NCI-H226 (cell line): ENCODE results near the gene SPIRE2.
A peak's percentile ranks its signal among the peaks of the same experiment; 100 is the strongest.
"Not testable (repeated sequence)": the region's sequence is repeated elsewhere in the genome, so short reads cannot be mapped to it uniquely, and the experiment has no call there.

Experiments
- DNase-seq: peaks from one replicate; pipeline ENCODE4 v3.0.0-alpha.2; 2015

The SPIRE2 gene

GRCh38 chr16:89899879-89900481, 71.7 kb downstream of the SPIRE2 start:
- no peak for DNase-seq

DNA sequence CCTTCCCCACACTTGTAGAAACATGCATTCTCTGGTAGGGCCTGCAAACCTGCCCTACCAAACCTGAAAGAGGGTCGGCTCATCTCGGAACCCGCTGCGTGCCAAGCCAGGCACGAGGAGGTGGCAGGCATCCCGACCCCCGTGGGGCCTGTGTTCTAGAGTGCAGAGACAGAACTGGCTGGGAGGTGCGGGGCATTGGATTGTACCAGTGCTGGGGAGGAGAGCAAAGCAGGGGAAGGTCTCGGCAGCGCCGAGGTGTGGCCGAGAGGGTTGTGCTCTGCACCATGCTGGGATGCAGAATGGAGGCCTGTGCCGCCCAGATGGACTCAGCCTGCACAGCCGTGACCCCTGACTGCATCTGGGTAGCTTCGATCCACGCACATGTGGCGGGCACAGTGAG, 72.6 kb downstream of the SPIRE2 start:
- no peak for DNase-seq

- no peak for DNase-seq
Observed at GRCh38 chr16:89902980-89903379, 74.7 kb downstream of the SPIRE2 start.

DNA sequence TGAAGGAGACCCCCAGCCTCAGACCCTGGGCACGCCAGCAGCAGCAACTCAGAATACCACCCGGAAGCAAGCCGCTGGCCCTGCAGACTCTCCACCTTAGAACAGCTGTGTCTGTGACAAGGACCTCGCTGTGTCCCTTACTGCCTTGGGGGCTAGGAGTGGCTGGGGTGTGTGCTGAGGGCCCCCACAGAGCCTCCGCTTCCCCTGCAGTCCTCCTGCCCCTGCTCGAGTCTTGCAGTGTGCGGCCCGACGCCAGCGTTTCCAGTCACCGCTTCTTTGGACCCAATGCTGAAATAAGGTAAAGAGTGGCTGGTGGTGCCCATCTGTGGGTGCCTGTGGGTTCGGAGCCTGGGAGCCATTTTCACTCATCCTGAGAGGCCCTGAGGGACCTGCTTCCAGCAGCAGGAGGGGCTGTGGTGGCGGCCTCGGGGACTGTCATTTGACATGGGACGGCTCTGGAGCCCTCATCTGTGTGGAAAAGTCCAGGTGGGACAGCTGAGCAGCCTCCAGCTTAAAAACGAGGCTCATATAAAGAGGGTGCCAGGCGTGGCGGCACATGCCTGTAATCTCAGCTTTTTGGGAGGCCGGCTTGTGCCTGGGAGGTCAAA, 75.7 kb downstream of the SPIRE2 start:
- no peak for DNase-seq

- no peak for DNase-seq
Observed at GRCh38 chr16:89904606-89905510, 76.6 kb downstream of the SPIRE2 start.

DNA sequence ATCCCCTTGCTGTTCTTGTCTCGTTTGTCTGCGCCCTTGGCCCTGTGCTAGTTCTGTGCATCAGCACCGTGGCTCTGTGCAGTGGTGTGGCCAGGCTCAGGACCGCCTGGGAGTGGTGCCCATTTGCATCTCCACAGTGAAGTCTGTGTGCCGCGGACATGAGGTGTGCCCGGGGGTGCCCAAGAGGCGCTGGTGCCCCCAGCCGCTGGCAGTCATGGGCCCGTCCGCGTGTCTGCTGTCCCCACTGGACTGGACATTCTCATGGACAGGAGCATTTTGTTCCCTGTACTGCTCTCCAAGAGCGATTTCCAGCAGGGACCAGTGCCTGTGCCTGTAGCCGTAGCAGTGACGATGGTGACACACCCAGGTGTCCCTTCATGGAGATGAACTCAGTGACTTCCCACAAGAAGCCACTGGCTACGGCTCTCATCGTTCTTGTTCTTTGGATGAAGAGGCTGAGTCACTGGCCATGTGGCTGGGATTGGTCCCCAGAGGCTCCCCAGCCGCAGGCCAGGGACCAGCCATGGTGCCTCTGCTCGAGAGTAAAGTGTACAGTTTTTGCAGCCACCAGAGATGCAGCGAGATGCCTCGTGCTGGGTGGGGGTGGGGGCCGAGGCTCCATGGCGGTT, 77.3 kb downstream of the SPIRE2 start:
- no peak for DNase-seq

- DNase-seq: no peak
Observed at GRCh38 chr16:89906140-89907025, 78.1 kb downstream of the SPIRE2 start.

DNA sequence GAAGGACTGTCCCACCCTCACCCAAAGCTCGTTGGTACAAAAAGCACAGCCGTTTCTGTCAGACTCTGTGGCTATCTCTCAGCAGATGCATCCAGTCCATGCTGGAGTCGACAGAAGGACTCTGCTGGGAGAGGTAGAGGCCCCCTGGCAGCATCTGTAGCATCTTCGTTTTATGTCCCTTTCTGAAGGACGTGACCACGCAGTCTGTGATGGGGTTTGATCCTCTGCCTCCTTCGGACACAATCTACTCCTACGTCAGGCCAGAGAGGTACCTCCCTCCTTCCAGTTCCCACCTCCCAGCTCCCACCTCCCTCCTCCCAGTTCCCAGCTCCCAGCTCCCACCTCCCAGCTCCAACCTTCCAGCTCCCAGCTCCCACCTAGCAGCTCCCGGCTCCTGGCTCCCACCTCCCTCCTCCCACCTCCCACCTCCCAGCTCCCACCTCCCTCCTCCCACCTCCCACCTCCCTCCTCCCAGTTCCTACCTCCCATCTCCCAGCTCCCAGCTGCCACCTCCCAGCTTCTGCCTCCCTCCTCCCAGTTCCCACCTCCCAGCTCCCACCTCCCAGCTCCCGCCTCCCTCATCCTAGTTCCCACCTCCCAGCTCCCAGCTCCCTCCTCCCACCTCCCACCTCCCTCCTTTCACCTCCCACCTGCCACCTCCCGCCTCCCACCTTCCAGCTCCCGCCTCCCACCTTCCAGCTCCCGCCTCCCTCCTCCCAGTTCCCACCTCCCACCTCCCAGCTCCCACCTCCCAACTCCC, 79.0 kb downstream of the SPIRE2 start:
- DNase-seq: no peak

DNA sequence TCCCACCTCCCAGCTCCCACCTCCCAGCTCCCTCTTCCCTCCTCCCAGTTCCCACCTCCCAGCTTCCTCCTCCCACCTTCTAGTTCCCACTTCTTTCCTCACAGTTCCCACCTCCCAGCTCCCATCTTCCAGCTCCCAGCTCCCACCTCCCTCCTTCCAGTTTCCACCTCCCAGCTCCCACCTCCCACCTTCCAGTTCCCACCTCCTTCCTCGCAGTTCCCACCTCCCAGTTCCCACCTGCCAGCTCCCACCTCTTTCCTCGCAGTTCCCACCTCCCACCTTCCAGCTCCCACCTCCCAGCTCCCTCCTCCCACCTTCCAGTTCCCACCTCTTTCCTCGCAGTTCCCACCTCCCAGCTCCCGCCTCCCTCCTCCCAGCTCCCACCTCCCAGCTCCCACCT, 80.0 kb downstream of the SPIRE2 start:
- no peak for DNase-seq

DNA sequence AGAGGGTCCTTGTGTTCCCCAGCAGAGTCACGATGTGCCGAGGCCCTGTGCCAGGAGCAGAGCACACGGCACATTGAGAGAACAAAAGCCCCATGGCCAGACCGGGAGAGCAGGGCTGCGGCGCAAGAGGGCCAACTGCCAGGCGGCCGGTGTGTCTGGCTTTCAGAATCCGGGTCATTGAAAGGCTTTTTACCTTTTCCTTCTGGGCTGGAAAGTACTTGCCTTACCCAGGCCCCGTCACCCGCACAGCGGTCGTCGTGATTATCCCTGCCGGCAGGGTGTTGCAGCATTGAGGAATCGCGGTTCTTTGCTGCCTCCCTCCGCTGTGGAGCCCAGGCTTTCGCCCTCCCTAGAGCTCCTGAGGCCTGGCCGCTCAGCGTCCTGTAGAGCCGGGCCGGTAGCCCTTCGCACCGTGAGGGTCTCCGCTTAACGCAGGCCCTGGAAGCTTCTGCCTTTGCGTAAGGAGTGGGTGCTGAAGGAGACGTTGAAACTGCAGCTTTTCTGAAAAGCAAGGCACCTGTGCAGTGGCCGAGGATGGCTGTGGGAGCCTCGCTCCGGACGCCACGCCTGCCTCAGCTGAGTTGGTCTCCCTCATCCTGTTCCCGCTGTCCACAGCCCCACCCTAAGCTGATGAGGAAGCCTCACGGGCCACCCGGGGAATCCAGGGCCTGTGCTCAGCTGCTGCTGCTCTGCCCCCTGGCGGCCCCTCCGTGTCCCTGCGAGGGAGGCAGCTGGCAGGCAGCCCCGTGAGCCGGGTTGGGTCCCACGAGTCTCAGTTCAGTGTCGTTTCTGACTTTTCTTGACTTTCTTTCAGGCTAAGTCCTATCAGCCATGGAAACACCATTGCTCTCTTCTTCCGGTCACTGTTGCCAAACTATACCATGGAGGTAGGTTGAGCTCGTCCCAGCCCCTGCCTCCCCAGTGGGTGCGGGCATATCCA, 81.8 kb downstream of the SPIRE2 start:
- peak; percentile 68 for DNase-seq

DNA sequence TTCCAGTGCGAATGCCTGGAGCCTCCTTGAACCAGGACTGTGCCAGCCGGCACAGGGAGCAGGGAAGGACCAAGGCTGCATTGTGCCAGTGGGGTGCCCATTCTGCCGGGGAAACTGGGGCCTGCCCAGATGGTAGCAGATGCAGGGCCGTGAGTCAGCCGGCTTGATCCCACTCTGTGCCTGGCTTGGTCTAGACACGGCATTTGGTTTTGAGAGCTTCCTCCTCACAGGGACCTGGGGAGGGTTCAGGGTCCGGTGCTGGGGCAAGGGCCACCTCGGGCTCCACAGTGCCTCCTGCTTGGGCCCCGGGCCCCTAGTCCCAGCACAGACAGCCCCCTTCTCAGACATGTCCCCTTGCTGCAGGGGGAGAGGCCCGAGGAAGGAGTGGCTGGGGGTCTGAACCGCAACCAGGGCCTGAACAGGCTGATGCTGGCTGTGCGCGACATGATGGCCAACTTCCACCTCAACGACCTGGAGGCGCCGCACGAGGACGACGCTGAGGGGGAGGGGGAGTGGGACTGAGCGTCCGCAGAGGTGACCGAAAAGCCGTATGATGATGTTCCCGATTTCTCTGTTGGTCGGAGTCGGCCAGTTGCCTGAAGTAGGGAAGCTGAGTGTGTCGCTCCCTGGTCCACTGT, 82.6 kb downstream of the SPIRE2 start:
- DNase-seq: no peak

DNA sequence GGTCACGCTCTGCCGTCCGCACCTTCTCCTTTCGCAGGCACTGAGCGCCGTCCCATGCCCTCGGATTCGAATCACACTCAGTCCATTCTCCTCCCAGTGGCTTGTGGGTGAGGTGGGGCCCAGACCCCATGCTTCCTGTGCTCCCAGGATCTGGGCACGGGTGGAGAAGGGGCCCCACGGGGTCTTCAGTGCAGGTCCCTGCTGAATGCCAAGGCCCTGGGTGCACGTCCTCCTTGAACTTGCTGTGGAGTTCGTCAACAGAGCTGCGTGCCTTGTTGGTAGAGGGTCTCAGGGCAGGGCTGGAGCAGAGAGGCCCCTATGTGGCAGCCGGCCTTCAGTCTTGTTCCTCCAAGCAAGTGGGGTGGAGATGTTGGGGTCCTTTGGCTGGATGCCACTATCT, 83.1 kb downstream of the SPIRE2 start:
- no peak for DNase-seq

DNA sequence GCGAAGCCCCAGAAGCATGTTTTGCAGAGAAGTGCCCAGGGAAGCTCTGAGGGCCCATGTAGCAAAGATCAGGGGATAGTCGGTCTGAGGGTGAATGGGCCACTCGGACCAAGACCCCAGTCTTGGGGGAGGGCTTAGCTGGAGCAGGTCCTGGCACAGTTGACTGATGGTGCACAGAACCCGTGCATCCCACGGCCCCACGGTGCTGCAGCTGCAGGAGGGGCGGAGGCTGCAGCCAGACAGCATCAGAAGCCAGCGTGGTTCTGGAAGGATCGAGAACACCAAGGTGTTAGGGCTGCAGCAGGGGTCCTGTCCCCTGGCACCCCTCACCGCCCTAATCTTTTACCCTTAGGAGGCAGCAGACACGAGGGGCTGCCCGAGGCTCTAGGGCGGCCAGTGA, 83.9 kb downstream of the SPIRE2 start:
- no peak for DNase-seq

GRCh38 chr16:89912627-89913026, 84.4 kb downstream of the SPIRE2 start:
- DNase-seq: no peak

GRCh38 chr16:89913408-89914387, 85.4 kb downstream of the SPIRE2 start:
- DNase-seq: no peak

DNA sequence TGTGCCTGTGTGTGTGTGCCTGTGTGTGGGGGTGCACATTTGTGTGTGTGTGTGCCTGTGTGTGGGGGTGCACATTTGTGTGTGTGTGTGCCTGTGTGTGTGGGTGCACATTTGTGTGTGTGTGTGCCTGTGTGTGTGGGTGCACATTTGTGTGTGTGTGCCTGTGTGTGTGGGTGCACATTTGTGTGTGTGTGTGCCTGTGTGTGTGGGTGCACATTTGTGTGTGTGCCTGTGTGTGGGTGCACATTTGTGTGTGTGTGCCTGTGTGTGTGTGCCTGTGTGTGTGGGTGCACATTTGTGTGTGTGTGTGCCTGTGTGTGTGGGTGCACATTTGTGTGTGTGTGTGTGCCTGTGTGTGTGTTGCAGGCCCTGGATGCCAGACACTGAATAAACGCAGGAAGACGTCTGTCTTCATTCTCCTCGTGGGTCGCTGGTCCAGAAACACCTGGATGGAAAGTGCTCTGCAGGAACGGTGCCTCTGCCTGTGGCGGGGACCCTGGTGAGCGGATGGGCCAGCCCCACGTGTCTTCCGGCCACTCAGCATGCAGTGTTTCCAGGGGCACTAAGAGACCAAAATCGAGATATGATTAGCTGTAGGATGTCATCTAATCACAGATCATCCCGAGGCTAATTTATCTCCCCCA, 86.5 kb downstream of the SPIRE2 start:
- DNase-seq: not testable (repeated sequence)

- no peak for DNase-seq
Observed at GRCh38 chr16:89915303-89916232, 87.3 kb downstream of the SPIRE2 start.
